Liver (tissue), 9 donors: ENCODE measurements around the gene D2HGDH. TPM values are rescaled to one million over a fixed set of nuclear protein-coding genes. Genes with fewer than 3 reads are reported as not detected.

Experiments
- DNase-seq: peaks from one replicate; pipeline ENCODE4 v3.0.0-alpha.2; 2017; ENCODE audit warnings: low spot score
- H3K27ac ChIP-seq, 2 donors: one replicate each; pipeline ENCODE4 v1.7.0; 2013; ENCODE audit warnings: inconsistent platforms in 2 of 2, low read length in 2 of 2, control low read depth in 1 of 2, low read depth in 1 of 2, mild to moderate bottlenecking in 1 of 2
- H3K27me3 ChIP-seq, 4 donors: one replicate each; pipeline versions ENCODE4 v1.6.1 to v1.7.0; 2013; ENCODE audit warnings: low read length in 3 of 4, inconsistent platforms in 1 of 4, mild to moderate bottlenecking in 1 of 4, moderate library complexity in 1 of 4; ENCODE audit not compliant: control insufficient read depth in 4 of 4, insufficient read depth in 4 of 4
- H3K36me3 ChIP-seq, 4 donors: one replicate each; pipeline versions ENCODE4 v1.6.1 to v1.7.0; 2013; ENCODE audit warnings: low read length in 3 of 4, mild to moderate bottlenecking in 3 of 4, low read depth in 1 of 4, moderate library complexity in 1 of 4; ENCODE audit not compliant: control insufficient read depth in 4 of 4, insufficient read depth in 3 of 4
- H3K4me1 ChIP-seq, 4 donors: one replicate each; pipeline versions ENCODE4 v1.6.1 to v1.7.0; 2013; ENCODE audit warnings: low read length in 3 of 4, mild to moderate bottlenecking in 3 of 4, moderate library complexity in 1 of 4; ENCODE audit not compliant: control insufficient read depth in 4 of 4, insufficient read depth in 4 of 4
- H3K4me3 ChIP-seq, 3 donors: one replicate each; pipeline versions ENCODE4 v1.6.1 to v1.7.0; 2013; ENCODE audit warnings: low read length in 3 of 3, control low read depth in 1 of 3, low read depth in 1 of 3, mild to moderate bottlenecking in 1 of 3
- H3K9ac ChIP-seq, 2 donors: one replicate each; pipeline ENCODE4 v1.7.0; 2013; ENCODE audit warnings: low read length in 2 of 2, mild to moderate bottlenecking in 2 of 2, moderate library complexity in 2 of 2, control low read depth in 1 of 2, low read depth in 1 of 2
- H3K9me3 ChIP-seq, 4 donors: one replicate each; pipeline versions ENCODE4 v1.6.1 to v1.7.0; 2013; ENCODE audit warnings: low read length in 3 of 4; ENCODE audit not compliant: control insufficient read depth in 4 of 4
- EGR1 ChIP-seq, 2 donors: IDR thresholded peaks; 2 replicates each; pipeline ENCODE4 v1.6.1; 2016 to 2018; ENCODE audit warnings: antibody characterized with exemption in 2 of 2, low read depth in 2 of 2
- FOXA1 ChIP-seq: IDR thresholded peaks from 2 replicates; pipeline ENCODE4 v1.6.1; 2016; ENCODE audit warnings: antibody characterized with exemption
- FOXA2 ChIP-seq: IDR thresholded peaks from 2 replicates; pipeline ENCODE4 v1.6.1; 2016; ENCODE audit warnings: antibody characterized with exemption
- GABPA ChIP-seq, 2 donors: IDR thresholded peaks in 1 of 2; conservative IDR thresholded peaks in 1 of 2; 2 replicates each; pipeline ENCODE4 v1.6.1; 2016; ENCODE audit warnings: antibody characterized with exemption in 2 of 2, mild to moderate bottlenecking in 1 of 2, moderate library complexity in 1 of 2
- HNF4A ChIP-seq, 2 donors: conservative IDR thresholded peaks; 2 replicates each; pipeline ENCODE4 v1.6.1; 2016; ENCODE audit warnings: antibody characterized with exemption in 2 of 2, mild to moderate bottlenecking in 2 of 2
- JUND ChIP-seq, 2 donors: IDR thresholded peaks; 2 replicates each; pipeline ENCODE4 v1.6.1; 2016; ENCODE audit warnings: antibody characterized with exemption in 2 of 2
- RAD21 ChIP-seq, 2 donors: IDR thresholded peaks; 2 replicates each; pipeline ENCODE4 v1.6.1; 2016; ENCODE audit warnings: antibody characterized with exemption in 2 of 2, mild to moderate bottlenecking in 2 of 2
- RXRA ChIP-seq, 2 donors: IDR thresholded peaks; 2 replicates each; pipeline ENCODE4 v1.6.1; 2017 to 2018; ENCODE audit warnings: antibody characterized with exemption in 2 of 2, mild to moderate bottlenecking in 1 of 2
- SP1 ChIP-seq: IDR thresholded peaks from 2 replicates; pipeline ENCODE4 v1.6.1; 2018; ENCODE audit warnings: antibody characterized with exemption, mild to moderate bottlenecking
- TAF1 ChIP-seq: conservative IDR thresholded peaks from 2 replicates; pipeline ENCODE4 v1.6.1; 2016; ENCODE audit warnings: antibody characterized with exemption, mild to moderate bottlenecking
- YY1 ChIP-seq: IDR thresholded peaks from 2 replicates; pipeline ENCODE4 v1.6.1; 2016; ENCODE audit warnings: antibody characterized with exemption, mild to moderate bottlenecking
- WGBS: extraction: QIAGEN DNeasy Blood & Tissue Kit; methylation state at CpG from one replicate; pipeline ENCODE4 v1.1.7; 2013; 5-methylcytosine and 5-hydroxymethylcytosine counted together
- polyA plus RNA-seq, 2 donors: library from polyadenylated mRNA; stranded (reverse) in 1 of 2; unstranded in 1 of 2; fragments of 200-250 nt in 1 of 2; fragments of >200 nt in 1 of 2; fragmentation: Nextera tagmentation in 1 of 2; extraction: Ambion mirVana in 1 of 2; gene quantifications; one replicate each; pipeline versions ENCODE4 v1.2.1 to v1.2.3, GENCODE V29; 2013 to 2015
- total RNA-seq, 2 donors: library from RNA; depleted of rRNA; stranded (reverse); fragments of >200 nt; gene quantifications; one replicate each; pipeline ENCODE4 v1.2.3, GENCODE V29; 2014
- TF ChIP-seq, protein P1 (sequence below): IDR thresholded peaks from 2 replicates; pipeline ENCODE4 v1.6.1; 2016; ENCODE audit warnings: antibody characterized with exemption, mild to moderate bottlenecking
- TF ChIP-seq, protein P2 (sequence below): IDR thresholded peaks from 2 replicates; pipeline ENCODE4 v1.6.1; 2016; ENCODE audit warnings: antibody characterized with exemption
- TF ChIP-seq, protein P3 (sequence below): fragments of 150-350 bp; IDR thresholded peaks from 2 replicates; pipeline ENCODE4 v1.5.1; 2017; ENCODE audit warnings: improper control_type of control experiment, low read depth, low read length; ENCODE audit not compliant: missing input control
- donor health status: healthy.
- donor health status: healthy.
- donor health status: healthy.
- donor health status: healthy.
- donor health status: healthy.

Gene D2HGDH
- total and polyA plus RNA-seq, 4 donors = 6.4 to 25.0 (median 13.5) TPM

DNA sequence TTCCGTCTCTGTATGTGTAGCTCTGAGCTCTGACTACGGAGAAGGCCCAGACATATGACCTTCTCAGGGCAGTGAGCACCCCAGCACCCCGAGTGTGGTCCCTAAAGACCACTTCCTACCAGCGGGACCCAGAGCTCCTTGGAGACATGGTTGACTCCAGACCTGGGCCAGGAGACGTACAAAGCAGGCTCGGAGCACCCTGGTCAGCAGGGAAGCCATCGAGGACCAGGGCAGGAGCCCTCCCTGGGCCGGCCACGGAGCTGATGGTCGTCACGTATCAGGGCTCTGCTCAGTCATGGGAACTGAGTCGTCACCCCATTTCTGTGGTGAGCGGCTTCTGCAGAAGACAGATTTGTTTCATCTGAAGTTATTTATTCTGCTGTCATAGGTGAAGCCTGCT, 61.8 kb downstream of the D2HGDH start:
- Histone ChIP-seq H3K4me3 (no peak overlapping the region), H3K9me3 (no peaks in the 10 kb centered on the region), H3K9ac (no peak overlapping the region), H3K27me3 (no peaks in the 10 kb centered on the region), H3K27ac (no peak overlapping the region), H3K4me1 (no peaks in the 10 kb centered on the region), H3K36me3 (no peaks in the 10 kb centered on the region)
- 93% methylated on average over 13 of the region's 13 CpGs for WGBS
- TF ChIP-seq GABPA (IDR thresholded peaks at IDR 0.05 in 1 of 2, conservative IDR thresholded peaks at IDR 0.05 in 1 of 2) = no peak
- TF ChIP-seq, protein P1, sequence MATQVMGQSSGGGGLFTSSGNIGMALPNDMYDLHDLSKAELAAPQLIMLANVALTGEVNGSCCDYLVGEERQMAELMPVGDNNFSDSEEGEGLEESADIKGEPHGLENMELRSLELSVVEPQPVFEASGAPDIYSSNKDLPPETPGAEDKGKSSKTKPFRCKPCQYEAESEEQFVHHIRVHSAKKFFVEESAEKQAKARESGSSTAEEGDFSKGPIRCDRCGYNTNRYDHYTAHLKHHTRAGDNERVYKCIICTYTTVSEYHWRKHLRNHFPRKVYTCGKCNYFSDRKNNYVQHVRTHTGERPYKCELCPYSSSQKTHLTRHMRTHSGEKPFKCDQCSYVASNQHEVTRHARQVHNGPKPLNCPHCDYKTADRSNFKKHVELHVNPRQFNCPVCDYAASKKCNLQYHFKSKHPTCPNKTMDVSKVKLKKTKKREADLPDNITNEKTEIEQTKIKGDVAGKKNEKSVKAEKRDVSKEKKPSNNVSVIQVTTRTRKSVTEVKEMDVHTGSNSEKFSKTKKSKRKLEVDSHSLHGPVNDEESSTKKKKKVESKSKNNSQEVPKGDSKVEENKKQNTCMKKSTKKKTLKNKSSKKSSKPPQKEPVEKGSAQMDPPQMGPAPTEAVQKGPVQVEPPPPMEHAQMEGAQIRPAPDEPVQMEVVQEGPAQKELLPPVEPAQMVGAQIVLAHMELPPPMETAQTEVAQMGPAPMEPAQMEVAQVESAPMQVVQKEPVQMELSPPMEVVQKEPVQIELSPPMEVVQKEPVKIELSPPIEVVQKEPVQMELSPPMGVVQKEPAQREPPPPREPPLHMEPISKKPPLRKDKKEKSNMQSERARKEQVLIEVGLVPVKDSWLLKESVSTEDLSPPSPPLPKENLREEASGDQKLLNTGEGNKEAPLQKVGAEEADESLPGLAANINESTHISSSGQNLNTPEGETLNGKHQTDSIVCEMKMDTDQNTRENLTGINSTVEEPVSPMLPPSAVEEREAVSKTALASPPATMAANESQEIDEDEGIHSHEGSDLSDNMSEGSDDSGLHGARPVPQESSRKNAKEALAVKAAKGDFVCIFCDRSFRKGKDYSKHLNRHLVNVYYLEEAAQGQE = no peak
- no peak for TF ChIP-seq YY1
- TF ChIP-seq TAF1 = no peak
- TF ChIP-seq, protein P2, sequence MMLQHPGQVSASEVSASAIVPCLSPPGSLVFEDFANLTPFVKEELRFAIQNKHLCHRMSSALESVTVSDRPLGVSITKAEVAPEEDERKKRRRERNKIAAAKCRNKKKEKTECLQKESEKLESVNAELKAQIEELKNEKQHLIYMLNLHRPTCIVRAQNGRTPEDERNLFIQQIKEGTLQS = no peak
- TF ChIP-seq RXRA (IDR thresholded peaks at IDR 0.05) = no peak
- no peak for TF ChIP-seq JUND (IDR thresholded peaks at IDR 0.05)
- no peak for TF ChIP-seq EGR1 (IDR thresholded peaks at IDR 0.05; ENCODE audit: low read depth in 2 of 2)
- TF ChIP-seq, protein P3, sequence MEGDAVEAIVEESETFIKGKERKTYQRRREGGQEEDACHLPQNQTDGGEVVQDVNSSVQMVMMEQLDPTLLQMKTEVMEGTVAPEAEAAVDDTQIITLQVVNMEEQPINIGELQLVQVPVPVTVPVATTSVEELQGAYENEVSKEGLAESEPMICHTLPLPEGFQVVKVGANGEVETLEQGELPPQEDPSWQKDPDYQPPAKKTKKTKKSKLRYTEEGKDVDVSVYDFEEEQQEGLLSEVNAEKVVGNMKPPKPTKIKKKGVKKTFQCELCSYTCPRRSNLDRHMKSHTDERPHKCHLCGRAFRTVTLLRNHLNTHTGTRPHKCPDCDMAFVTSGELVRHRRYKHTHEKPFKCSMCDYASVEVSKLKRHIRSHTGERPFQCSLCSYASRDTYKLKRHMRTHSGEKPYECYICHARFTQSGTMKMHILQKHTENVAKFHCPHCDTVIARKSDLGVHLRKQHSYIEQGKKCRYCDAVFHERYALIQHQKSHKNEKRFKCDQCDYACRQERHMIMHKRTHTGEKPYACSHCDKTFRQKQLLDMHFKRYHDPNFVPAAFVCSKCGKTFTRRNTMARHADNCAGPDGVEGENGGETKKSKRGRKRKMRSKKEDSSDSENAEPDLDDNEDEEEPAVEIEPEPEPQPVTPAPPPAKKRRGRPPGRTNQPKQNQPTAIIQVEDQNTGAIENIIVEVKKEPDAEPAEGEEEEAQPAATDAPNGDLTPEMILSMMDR = no peak
- TF ChIP-seq RAD21 (IDR thresholded peaks at IDR 0.05) = no peak
- TF ChIP-seq FOXA1 = no peak
- TF ChIP-seq SP1 = no peak
- no peak for DNase-seq

DNA sequence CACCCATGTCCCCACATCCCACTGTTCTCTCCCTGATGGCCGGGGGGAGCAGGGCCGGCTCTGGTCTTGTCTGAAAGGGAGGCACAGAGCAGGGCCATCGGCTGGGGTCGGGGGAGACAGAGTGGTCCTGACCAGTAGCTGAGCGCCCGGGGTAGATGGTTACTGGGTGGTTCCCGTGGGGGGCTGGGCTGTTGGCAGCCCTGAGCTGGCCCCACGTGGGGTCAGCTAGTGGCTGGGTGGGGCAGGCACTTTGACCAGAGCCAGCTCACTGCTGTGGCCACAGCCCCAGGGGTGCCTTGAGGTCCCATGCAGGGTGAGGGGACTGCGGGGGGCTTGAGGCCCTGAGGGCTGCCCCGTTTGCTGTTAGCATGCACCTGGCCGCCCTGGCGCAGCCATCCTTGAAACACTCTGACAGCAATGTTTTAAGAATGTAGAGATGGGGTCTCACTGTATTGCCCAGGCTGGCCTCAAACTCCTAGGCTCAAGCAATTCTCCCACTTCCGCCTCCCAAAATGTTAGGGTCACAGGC, 62.2 kb downstream of the D2HGDH start:
- Histone ChIP-seq H3K27ac (no peak overlapping the region), H3K27me3 (no peaks in the 10 kb centered on the region), H3K4me3 (no peak overlapping the region), H3K9me3 (no peaks in the 10 kb centered on the region), H3K36me3 (no peaks in the 10 kb centered on the region), H3K9ac (no peak overlapping the region), H3K4me1 (no peaks in the 10 kb centered on the region)
- TF ChIP-seq, protein P2 = no peak
- TF ChIP-seq SP1 (no peak), FOXA2 (no peak), HNF4A (conservative IDR thresholded peaks at IDR 0.05) (no peak), JUND (IDR thresholded peaks at IDR 0.05) (no peak), EGR1 (IDR thresholded peaks at IDR 0.05; ENCODE audit: low read depth in 2 of 2) (no peak), TAF1 (no peak), YY1 (no peak)
- DNase-seq = no peak
- WGBS = 92% methylated on average over 13 of the region's 13 CpGs
